Skeletal muscle satellite cell (primary cell): ENCODE measurements around the gene KCNH2.

Source experiments
- H3K27me3 ChIP-seq: 2 replicates; pipeline ENCODE4 v1.7.0; 2013; ENCODE audit warnings: low read length; ENCODE audit not compliant: control insufficient read depth, insufficient read depth
- H3K36me3 ChIP-seq: 2 replicates; pipeline ENCODE4 v1.7.0; 2013; ENCODE audit warnings: mild to moderate bottlenecking, control low read depth, low read length; ENCODE audit not compliant: insufficient read depth
- H3K4me1 ChIP-seq: 2 replicates; pipeline ENCODE4 v1.7.0; 2013; ENCODE audit warnings: low read length; ENCODE audit not compliant: control insufficient read depth, insufficient read depth
- H3K4me2 ChIP-seq: 2 replicates; pipeline ENCODE4 v1.7.0; 2013; ENCODE audit warnings: mild to moderate bottlenecking, low read length
- H3K4me3 ChIP-seq: 2 replicates; pipeline ENCODE4 v1.7.0; 2013; ENCODE audit warnings: low read length
- H3K9ac ChIP-seq: 2 replicates; pipeline ENCODE4 v1.7.0; 2013; ENCODE audit warnings: mild to moderate bottlenecking, low read depth, low read length, moderate library complexity
- H3K9me3 ChIP-seq: replicated peaks from 2 replicates; pipeline ENCODE4 v1.7.0; 2013; ENCODE audit warnings: mild to moderate bottlenecking, control low read depth, low read length

KCNH2 gene

DNA sequence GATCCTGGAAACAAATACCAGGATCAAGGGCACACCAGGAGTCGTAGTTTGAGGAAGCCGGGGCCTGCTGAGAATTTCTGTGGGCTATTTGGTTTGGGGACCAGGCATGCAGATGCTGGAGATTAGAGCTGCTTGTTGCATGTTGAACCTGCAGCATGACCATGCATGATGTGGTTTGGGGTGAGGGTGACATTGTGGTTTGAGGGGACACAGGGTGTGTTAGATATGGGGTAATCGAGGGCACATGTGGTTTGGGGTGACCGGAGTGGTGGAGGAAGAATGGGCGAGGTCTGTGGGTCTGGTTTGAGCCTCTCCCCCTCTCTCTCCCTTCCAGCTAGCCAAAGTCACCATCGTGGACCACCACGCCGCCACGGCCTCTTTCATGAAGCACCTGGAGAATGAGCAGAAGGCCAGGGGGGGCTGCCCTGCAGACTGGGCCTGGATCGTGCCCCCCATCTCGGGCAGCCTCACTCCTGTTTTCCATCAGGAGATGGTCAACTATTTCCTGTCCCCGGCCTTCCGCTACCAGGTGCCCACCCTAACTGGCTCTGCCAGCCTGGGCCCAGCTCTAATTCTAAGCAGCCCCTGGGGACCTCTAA lies 22.9 kb upstream of the KCNH2 start:
- no peak overlapping the region for H3K4me2 ChIP-seq
- peaks cover 14% of the 10 kb centered on the region for H3K27me3 ChIP-seq
- H3K36me3 ChIP-seq, result no peaks in the 10 kb centered on the region
- H3K4me1 ChIP-seq, result no peaks in the 10 kb centered on the region
- H3K9me3 ChIP-seq, result no peaks in the 10 kb centered on the region
- no peak overlapping the region for H3K4me3 ChIP-seq
- H3K9ac ChIP-seq, result no peak overlapping the region

DNA sequence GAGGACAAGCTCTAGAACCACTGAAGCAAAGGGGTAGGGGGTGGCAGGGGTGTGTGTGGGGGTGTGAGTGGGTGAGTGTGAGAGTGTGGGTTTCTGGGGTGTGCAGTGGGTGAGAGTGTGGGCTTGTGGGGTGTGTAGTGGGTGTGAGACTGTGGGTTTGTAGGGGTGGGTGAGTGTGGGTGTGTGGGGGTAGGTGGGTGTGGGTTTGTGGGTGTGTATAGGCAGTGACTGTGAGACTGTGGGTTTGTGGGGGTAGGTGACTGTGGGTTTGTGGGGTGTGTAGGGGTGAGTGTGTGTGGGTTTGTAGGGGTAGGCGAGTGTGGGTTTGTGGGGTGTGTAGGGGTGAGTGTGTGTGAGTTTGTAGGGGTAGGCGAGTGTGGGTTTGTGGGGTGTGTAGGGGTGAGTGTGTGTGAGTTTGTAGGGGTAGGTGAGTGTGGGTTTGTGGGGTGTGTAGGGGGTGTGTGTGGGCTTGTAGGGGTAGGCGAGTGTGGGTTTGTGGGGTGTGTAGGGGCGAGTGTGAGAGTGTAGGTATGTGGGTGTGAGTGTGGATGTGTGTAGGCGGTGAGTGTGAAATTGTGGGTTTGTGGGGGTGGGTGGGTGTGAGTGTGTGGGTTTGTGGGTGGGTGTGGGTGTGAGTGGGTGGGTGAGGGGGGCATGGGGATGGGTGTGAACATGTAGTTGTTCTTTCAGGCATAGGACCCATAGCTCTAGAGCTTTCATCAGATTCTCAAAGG lies 21.5 kb upstream of the KCNH2 start:
- Histone ChIP-seq H3K36me3 (no peaks in the 10 kb centered on the region), H3K4me3 (no peak overlapping the region), H3K9ac (no peak overlapping the region), H3K27me3 (peaks cover 4% of the 10 kb centered on the region), H3K4me2 (no peak overlapping the region), H3K4me1 (no peaks in the 10 kb centered on the region), H3K9me3 (no peaks in the 10 kb centered on the region)

DNA sequence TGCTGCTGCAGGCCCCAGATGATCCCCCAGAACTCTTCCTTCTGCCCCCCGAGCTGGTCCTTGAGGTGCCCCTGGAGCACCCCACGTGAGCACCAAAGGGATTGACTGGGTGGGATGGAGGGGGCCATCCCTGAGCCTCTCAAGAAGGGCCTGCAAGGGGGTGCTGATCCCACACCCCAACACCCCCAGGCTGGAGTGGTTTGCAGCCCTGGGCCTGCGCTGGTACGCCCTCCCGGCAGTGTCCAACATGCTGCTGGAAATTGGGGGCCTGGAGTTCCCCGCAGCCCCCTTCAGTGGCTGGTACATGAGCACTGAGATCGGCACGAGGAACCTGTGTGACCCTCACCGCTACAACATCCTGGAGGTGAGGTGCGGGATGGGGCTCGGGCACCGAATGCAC lies 20.9 kb upstream of the KCNH2 start:
- Histone ChIP-seq H3K9me3 (no peaks in the 10 kb centered on the region), H3K4me2 (no peak overlapping the region), H3K36me3 (no peaks in the 10 kb centered on the region), H3K9ac (no peak overlapping the region), H3K27me3 (peaks cover 4% of the 10 kb centered on the region), H3K4me3 (no peak overlapping the region), H3K4me1 (no peaks in the 10 kb centered on the region)

DNA sequence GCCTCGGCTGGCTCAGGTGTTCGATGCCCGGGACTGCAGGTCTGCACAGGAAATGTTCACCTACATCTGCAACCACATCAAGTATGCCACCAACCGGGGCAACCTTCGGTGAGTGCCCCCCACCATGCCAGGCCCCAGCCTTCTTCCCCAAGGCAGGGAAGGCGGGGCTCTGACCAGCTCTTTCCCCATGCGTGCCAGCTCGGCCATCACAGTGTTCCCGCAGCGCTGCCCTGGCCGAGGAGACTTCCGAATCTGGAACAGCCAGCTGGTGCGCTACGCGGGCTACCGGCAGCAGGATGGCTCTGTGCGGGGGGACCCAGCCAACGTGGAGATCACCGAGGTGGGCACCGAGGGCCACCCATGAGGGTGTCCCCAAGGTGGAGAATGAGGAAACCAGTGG lies 20.2 kb upstream of the KCNH2 start:
- Histone ChIP-seq H3K4me2 (no peak overlapping the region), H3K9me3 (no peaks in the 10 kb centered on the region), H3K4me3 (no peak overlapping the region), H3K9ac (no peak overlapping the region), H3K27me3 (peaks cover 4% of the 10 kb centered on the region), H3K36me3 (no peaks in the 10 kb centered on the region), H3K4me1 (no peaks in the 10 kb centered on the region)

DNA sequence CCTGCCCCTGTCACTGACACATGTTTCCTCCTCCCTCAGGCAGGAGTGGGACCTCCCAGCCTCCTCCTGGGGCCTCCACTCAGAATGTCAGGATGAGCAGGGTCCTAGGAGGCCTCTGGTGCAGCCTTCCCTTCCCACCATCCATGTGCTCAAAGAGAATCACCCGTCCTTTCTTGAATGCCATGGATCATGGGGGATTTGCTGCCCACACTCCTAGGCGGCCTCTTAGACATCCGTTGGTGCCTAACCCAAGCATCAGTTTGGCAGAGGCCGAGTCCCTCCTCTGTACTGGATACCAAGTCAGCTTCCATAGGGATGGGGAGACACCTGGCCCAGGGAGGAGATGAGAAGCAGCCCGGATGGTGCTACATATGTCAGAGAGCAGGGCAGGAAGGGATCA lies 19.7 kb upstream of the KCNH2 start:
- no peaks in the 10 kb centered on the region for H3K4me1 ChIP-seq
- no peak overlapping the region for H3K9ac ChIP-seq
- no peaks in the 10 kb centered on the region for H3K36me3 ChIP-seq
- no peaks in the 10 kb centered on the region for H3K9me3 ChIP-seq
- no peak overlapping the region for H3K4me2 ChIP-seq
- H3K4me3 ChIP-seq, result no peak overlapping the region
- H3K27me3 ChIP-seq, result peaks cover 4% of the 10 kb centered on the region

DNA sequence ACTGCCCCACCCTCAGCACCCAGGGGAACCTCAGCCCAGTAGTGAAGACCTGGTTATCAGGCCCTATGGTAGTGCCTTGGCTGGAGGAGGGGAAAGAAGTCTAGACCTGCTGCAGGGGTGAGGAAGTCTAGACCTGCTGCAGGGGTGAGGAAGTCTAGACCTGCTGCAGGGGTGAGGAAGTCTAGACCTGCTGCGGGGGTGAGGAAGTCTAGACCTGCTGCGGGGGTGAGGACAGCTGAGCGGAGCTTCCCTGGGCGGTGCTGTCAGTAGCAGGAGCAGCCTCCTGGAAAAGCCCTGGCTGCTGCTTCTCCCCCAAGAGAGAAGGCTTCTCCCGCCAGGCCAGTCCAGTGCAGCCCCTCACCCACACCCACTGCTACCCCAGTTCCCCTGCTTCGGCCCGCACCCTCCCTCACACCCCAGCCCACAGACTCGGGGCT lies 19.0 kb upstream of the KCNH2 start:
- H3K27me3 ChIP-seq, result peaks cover 4% of the 10 kb centered on the region
- H3K4me1 ChIP-seq, result no peaks in the 10 kb centered on the region

DNA sequence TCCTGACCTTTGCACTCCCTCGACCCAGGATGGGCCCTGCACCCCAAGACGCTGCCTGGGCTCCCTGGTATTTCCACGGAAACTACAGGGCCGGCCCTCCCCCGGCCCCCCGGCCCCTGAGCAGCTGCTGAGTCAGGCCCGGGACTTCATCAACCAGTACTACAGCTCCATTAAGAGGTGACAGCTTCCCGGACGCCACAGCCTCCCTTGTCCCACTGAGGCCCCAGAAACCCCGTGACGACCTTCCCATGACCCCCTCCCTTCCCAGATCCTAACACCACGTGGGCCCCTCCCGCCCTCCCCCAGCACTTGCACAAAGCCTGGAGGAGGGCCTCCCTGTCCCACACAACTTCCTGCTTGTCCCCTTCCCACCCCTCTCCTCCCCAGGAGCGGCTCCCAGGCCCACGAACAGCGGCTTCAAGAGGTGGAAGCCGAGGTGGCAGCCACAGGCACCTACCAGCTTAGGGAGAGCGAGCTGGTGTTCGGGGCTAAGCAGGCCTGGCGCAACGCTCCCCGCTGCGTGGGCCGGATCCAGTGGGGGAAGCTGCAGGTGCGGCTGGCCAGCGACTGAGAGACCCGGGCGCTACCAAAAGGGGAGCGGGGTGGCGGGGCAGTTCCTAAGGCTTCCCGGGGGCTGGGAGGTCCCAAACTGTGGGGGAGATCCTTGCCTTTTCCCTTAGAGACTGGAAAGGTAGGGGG lies 18.4 kb upstream of the KCNH2 start:
- Histone ChIP-seq H3K4me2 (no peak overlapping the region), H3K27me3 (peaks cover 4% of the 10 kb centered on the region), H3K4me3 (no peak overlapping the region), H3K36me3 (no peaks in the 10 kb centered on the region), H3K9me3 (no peaks in the 10 kb centered on the region), H3K4me1 (no peaks in the 10 kb centered on the region), H3K9ac (no peak overlapping the region)

More for the DNA sequence above, 19.0 kb upstream of the KCNH2 start:
- no peak overlapping the region for H3K4me3 ChIP-seq
- no peak overlapping the region for H3K9ac ChIP-seq
- H3K9me3 ChIP-seq, result no peaks in the 10 kb centered on the region
- no peaks in the 10 kb centered on the region for H3K36me3 ChIP-seq
- no peak overlapping the region for H3K4me2 ChIP-seq

DNA sequence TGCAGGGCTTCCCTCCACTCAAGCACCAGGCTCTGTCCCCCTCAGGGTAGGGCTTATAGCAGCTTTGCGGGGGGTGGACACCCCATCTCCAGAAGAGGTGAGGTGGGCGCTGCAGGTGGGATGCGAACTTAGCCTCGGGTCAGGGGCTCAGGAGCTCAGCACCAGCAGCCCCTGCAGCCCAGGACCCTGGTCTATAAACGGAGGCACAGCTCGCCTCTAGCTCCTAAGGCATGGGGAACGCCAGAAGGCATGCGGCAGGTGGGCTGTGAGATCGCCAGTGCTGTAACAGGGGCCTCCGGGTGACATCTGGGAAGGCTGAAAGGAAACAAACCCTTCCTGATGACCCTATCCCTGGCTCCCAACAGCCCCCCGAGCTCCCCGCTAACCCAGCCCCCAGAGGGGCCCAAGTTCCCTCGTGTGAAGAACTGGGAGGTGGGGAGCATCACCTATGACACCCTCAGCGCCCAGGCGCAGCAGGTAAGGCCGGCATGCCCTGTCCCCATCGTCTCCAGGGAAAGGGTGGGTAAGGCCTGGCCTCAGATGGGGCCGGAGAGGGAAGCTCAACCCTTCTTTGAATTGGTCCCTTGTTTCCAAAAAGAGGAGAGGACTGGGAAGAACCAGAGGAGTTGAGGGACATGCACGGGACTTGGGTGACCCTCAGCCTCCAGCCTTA lies 16.9 kb upstream of the KCNH2 start:
- Histone ChIP-seq H3K4me1 (no peaks in the 10 kb centered on the region), H3K9ac (no peak overlapping the region)

DNA sequence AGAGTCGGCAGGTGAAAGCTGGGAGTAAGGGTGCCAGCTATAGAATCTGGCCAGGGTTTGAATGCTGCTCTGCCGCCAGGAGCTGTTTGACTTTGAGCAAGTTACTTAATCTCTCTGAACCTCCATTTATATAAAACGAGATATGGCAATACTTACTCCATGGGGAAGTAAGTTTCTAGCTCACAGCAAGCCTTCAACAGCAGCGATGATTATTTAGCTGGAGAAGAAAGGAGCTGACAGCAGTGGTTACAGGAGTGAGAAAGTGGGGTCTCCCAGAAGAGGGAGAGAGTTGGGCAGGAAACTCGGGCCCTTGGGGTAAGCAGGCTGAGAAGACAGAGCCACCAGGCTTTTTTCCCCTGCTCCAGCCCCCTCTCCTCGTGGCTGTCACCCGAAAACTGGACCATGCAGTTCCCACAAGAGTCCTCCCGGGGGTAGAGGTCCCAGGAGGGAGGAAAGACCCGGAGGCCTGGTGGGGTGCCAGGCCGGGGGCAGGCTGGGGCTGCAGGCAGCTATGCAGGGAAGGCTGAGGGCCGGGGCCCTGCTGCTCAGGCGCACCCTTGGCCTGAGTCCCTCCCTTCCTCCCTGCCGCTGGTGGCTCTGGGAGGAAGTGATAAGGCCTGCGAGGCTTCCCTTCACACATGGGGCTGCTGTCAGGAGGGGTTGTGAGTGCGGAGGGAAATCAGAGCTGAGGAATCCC lies 16.2 kb upstream of the KCNH2 start:
- no peak overlapping the region for H3K9ac ChIP-seq
- peaks cover 16% of the 10 kb centered on the region for H3K27me3 ChIP-seq
- H3K9me3 ChIP-seq, result no peaks in the 10 kb centered on the region
- H3K36me3 ChIP-seq, result no peaks in the 10 kb centered on the region
- no peaks in the 10 kb centered on the region for H3K4me1 ChIP-seq
- no peak overlapping the region for H3K4me2 ChIP-seq
- H3K4me3 ChIP-seq, result no peak overlapping the region

More for the DNA sequence above, 16.9 kb upstream of the KCNH2 start:
- Histone ChIP-seq H3K36me3 (no peaks in the 10 kb centered on the region), H3K9me3 (no peaks in the 10 kb centered on the region), H3K27me3 (peaks cover 10% of the 10 kb centered on the region), H3K4me2 (no peak overlapping the region), H3K4me3 (no peak overlapping the region)

DNA sequence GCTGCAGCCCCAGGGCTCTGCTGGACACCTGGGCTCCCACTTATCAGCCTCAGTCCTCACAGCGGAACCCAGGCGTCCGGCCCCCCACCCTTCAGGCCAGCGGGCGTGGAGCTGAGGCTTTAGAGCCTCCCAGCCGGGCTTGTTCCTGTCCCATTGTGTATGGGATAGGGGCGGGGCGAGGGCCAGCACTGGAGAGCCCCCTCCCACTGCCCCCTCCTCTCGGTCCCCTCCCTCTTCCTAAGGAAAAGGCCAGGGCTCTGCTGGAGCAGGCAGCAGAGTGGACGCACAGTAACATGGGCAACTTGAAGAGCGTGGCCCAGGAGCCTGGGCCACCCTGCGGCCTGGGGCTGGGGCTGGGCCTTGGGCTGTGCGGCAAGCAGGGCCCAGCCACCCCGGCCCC lies 15.4 kb upstream of the KCNH2 start:
- Histone ChIP-seq H3K9me3 (no peaks in the 10 kb centered on the region), H3K4me2 (no peak overlapping the region), H3K36me3 (no peaks in the 10 kb centered on the region), H3K27me3 (peaks cover 22% of the 10 kb centered on the region), H3K4me1 (no peaks in the 10 kb centered on the region), H3K4me3 (no peak overlapping the region), H3K9ac (no peak overlapping the region)

DNA sequence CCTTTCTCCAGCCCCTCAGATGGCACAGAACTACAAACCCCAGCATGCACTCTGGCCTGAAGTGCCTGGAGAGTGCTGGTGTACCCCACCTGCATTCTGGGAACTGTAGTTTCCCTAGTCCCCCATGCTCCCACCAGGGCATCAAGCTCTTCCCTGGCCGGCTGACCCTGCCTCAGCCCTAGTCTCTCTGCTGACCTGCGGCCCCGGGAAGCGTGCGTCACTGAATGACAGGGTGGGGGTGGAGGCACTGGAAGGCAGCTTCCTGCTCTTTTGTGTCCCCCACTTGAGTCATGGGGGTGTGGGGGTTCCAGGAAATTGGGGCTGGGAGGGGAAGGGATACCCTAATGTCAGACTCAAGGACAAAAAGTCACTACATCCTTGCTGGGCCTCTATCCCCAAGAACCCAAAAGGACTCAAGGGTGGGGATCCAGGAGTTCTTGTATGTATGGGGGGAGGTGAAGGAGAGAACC lies 14.7 kb upstream of the KCNH2 start:
- no peak overlapping the region for H3K4me3 ChIP-seq
- no peaks in the 10 kb centered on the region for H3K4me1 ChIP-seq
- H3K9ac ChIP-seq, result no peak overlapping the region
- H3K27me3 ChIP-seq, result peaks cover 24% of the 10 kb centered on the region
- H3K36me3 ChIP-seq, result no peaks in the 10 kb centered on the region
- no peak overlapping the region for H3K4me2 ChIP-seq
- no peaks in the 10 kb centered on the region for H3K9me3 ChIP-seq
